Placental pericyte (primary cell): Measurements from ENCODE around the gene GDF9. TPM values are rescaled to one million over a fixed set of nuclear protein-coding genes. Genes with fewer than 3 reads are reported as not detected.

Experiments
- small RNA-seq: library from RNA; depleted of rRNA; stranded (forward); fragments of <200 nt; gene quantifications from one replicate; pipeline ENCODE3, GENCODE V24; 2012; ENCODE audit warnings: low replicate concordance
- total RNA-seq: library from RNA; depleted of rRNA; stranded (reverse); fragments of >200 nt; gene quantifications from 2 replicates; pipeline ENCODE4 v1.2.3, GENCODE V29; 2012

Gene GDF9, protein sequence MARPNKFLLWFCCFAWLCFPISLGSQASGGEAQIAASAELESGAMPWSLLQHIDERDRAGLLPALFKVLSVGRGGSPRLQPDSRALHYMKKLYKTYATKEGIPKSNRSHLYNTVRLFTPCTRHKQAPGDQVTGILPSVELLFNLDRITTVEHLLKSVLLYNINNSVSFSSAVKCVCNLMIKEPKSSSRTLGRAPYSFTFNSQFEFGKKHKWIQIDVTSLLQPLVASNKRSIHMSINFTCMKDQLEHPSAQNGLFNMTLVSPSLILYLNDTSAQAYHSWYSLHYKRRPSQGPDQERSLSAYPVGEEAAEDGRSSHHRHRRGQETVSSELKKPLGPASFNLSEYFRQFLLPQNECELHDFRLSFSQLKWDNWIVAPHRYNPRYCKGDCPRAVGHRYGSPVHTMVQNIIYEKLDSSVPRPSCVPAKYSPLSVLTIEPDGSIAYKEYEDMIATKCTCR
- total RNA-seq, result 0.22 TPM in 1 of 2 replicates, not detected in the other

GRCh38 chr5:132866342-132867045 lies at the start of gene GDF9, which contains the start of gene UQCRQ:
TSS of gene GDF9 (minus strand) at chr5:132866469. CDS start at chr5:132864533, 1,936 bp downstream.
TSS of gene UQCRQ (plus strand) at chr5:132866642. CDS start at chr5:132866882, 240 bp downstream.

GRCh38 chr5:132873119-132873929 lies 7.1 kb upstream of the GDF9 start, which contains the start of gene LEAP2:
TSS of gene LEAP2 (plus strand) at chr5:132873668. CDS start at chr5:132873695, 27 bp downstream.

GRCh38 chr5:132830436-132831094 lies 35.7 kb downstream of the GDF9 start, which contains the start of gene SHROOM1:
TSS of gene SHROOM1 (minus strand) at chr5:132830647. CDS start at chr5:132826140, 4,507 bp downstream.

DNA sequence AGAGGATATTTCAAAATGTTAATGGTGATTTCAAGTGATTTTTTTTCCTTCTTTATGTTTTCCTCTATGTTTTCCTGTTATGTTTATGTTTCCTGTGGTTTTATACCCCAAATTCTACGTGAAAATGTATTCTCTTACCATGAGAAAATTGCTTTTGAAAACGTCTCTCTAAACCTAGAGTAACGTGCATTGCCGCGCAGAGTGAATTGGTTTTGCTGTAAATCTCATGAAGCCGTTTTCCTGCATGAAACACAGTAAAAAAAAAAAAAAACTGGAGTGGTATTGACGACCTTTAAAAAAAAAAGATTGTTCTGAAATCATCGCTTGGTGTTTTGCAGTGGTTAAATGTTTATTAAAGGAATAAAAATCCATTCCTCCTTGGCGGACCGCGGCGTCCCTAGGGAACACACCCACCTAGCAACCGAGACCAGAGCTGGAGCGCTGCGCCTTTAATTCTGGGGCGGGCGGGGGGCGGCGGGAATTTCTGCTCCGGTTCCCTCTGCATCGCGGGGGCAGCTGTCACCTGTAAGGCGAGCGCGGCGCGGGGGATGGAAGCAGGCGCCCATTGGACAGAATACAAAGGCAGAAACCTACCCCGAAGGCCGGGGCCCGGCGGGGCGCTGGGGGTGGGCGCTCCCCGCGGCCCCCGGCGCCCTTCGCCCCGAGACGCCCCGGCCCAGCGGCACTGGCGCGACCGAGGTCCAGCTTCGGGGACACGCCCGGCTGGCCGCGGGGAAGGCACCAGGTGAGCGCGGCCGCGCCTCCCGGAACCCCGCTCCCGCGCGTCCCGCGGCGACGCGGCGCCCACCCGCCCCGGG lies 53.3 kb downstream of the GDF9 start, which contains the start of gene SOWAHA:
TSS of gene SOWAHA (plus strand) at position 522 of the 818 bp plus-strand sequence. CDS start 320 bp downstream, outside the sequence.

Small RNA genes within 50 kb of the gene (small RNA-seq; reads per million reads assigned to genes)
- gene RNA5SP192, result not detected

Other genes starting within 250 kb of the GDF9 start
- not detected in 2 replicates for gene IL13, start 208.3 kb downstream of the GDF9 start, total RNA-seq
- not detected in 2 replicates for gene IL4, start 192.5 kb downstream of the GDF9 start, total RNA-seq
- gene KIF3A, start 128.9 kb downstream of the GDF9 start, total RNA-seq, result 9.4 and 10.1 TPM in 2 replicates
- not detected in 2 replicates for gene CCNI2, start 119.0 kb downstream of the GDF9 start, total RNA-seq
- 31.1 and 67.0 TPM in 2 replicates for gene SEPTIN8, start 89.2 kb downstream of the GDF9 start, total RNA-seq
- not detected in 2 replicates for gene SOWAHA, start 53.2 kb downstream of the GDF9 start, total RNA-seq
- 2.0 and 8.9 TPM in 2 replicates for gene SHROOM1, start 35.8 kb downstream of the GDF9 start, total RNA-seq
- gene UQCRQ, start 173 bp upstream of the GDF9 start, total RNA-seq, result 50.3 and 62.1 TPM in 2 replicates
- 0.22 and 0.43 TPM in 2 replicates for gene LEAP2, start 7.2 kb upstream of the GDF9 start, total RNA-seq
- 67.4 and 101 TPM in 2 replicates for gene AFF4, start 97.2 kb upstream of the GDF9 start, total RNA-seq
- gene ZCCHC10, start 160.1 kb upstream of the GDF9 start, total RNA-seq, result 10.1 and 12.6 TPM in 2 replicates
- gene HSPA4, start 185.5 kb upstream of the GDF9 start, total RNA-seq, result 134 and 155 TPM in 2 replicates